ENCODE data around the gene AKAP11.

The AKAP11 gene

GRCh38 chr13:42354241-42355091 is 82.5 kb downstream of the AKAP11 start:
- Histone ChIP-seq H3K9ac (ENCODE audit: low read depth in 1 of 2, low read length in 2 of 2) (peak overlapping the region in 1 of 2 donors; percentile 2), H3K9me3 (ENCODE audit: control insufficient read depth in 2 of 2, low read length in 2 of 2) (no peaks in the 10 kb centered on the region), H3K4me3 (ENCODE audit: low read length in 2 of 2) (no peak overlapping the region), H3K27me3 (ENCODE audit: control insufficient read depth in 2 of 2, insufficient read depth in 2 of 2, low read length in 2 of 2) (no peaks in the 10 kb centered on the region), H3K36me3 (ENCODE audit: control insufficient read depth in 2 of 2, insufficient read depth in 2 of 2, low read length in 2 of 2) (no peaks in the 10 kb centered on the region), H3K27ac (ENCODE audit: low read depth in 2 of 2, low read length in 2 of 2) (no peak overlapping the region), H3K4me1 (ENCODE audit: control insufficient read depth in 2 of 2, insufficient read depth in 2 of 2, low read length in 2 of 2) (no peaks in the 10 kb centered on the region)

GRCh38 chr13:42355092-42355485 is 83.1 kb downstream of the AKAP11 start:
- H3K9me3 ChIP-seq (ENCODE audit: control insufficient read depth in 2 of 2, low read length in 2 of 2) = no peaks in the 10 kb centered on the region
- H3K27me3 ChIP-seq (ENCODE audit: control insufficient read depth in 2 of 2, insufficient read depth in 2 of 2, low read length in 2 of 2) = no peaks in the 10 kb centered on the region
- H3K27ac ChIP-seq (ENCODE audit: low read depth in 2 of 2, low read length in 2 of 2) = no peak overlapping the region
- no peaks in the 10 kb centered on the region for H3K4me1 ChIP-seq (ENCODE audit: control insufficient read depth in 2 of 2, insufficient read depth in 2 of 2, low read length in 2 of 2)
- H3K9ac ChIP-seq (ENCODE audit: low read depth in 1 of 2, low read length in 2 of 2) = no peak overlapping the region
- no peaks in the 10 kb centered on the region for H3K36me3 ChIP-seq (ENCODE audit: control insufficient read depth in 2 of 2, insufficient read depth in 2 of 2, low read length in 2 of 2)
- H3K4me3 ChIP-seq (ENCODE audit: low read length in 2 of 2) = no peak overlapping the region

GRCh38 chr13:42355491-42356183 is 83.7 kb downstream of the AKAP11 start:
- Histone ChIP-seq H3K27me3 (ENCODE audit: control insufficient read depth in 2 of 2, insufficient read depth in 2 of 2, low read length in 2 of 2) (no peaks in the 10 kb centered on the region), H3K4me3 (ENCODE audit: low read length in 2 of 2) (no peak overlapping the region), H3K9ac (ENCODE audit: low read depth in 1 of 2, low read length in 2 of 2) (no peak overlapping the region), H3K4me1 (ENCODE audit: control insufficient read depth in 2 of 2, insufficient read depth in 2 of 2, low read length in 2 of 2) (no peaks in the 10 kb centered on the region), H3K36me3 (ENCODE audit: control insufficient read depth in 2 of 2, insufficient read depth in 2 of 2, low read length in 2 of 2) (no peaks in the 10 kb centered on the region), H3K9me3 (ENCODE audit: control insufficient read depth in 2 of 2, low read length in 2 of 2) (no peaks in the 10 kb centered on the region), H3K27ac (ENCODE audit: low read depth in 2 of 2, low read length in 2 of 2) (no peak overlapping the region)

DNA sequence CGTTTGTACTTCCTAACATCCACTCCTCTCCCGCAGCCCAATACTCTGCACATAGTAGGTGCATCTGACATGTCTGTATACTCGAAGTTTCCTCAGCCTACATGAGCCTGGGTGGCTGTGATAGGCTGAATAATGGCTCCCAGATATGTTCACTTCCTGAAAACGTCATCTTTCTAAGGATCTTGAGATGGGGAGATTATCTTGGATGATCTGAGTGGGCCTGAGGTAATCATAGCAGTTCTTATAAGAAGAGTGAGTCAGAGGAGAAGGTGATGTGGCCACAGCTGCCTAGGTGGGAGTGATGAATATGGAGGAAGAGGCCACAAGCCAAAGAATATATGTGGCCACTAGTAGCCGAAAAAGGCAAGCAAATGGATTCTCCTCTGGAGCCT is 84.2 kb downstream of the AKAP11 start:
- Histone ChIP-seq H3K27ac (ENCODE audit: low read depth in 2 of 2, low read length in 2 of 2) (no peak overlapping the region), H3K27me3 (ENCODE audit: control insufficient read depth in 2 of 2, insufficient read depth in 2 of 2, low read length in 2 of 2) (no peaks in the 10 kb centered on the region), H3K9ac (ENCODE audit: low read depth in 1 of 2, low read length in 2 of 2) (no peak overlapping the region), H3K36me3 (ENCODE audit: control insufficient read depth in 2 of 2, insufficient read depth in 2 of 2, low read length in 2 of 2) (no peaks in the 10 kb centered on the region), H3K9me3 (ENCODE audit: control insufficient read depth in 2 of 2, low read length in 2 of 2) (no peaks in the 10 kb centered on the region), H3K4me3 (ENCODE audit: low read length in 2 of 2) (no peak overlapping the region), H3K4me1 (ENCODE audit: control insufficient read depth in 2 of 2, insufficient read depth in 2 of 2, low read length in 2 of 2) (no peaks in the 10 kb centered on the region)

DNA sequence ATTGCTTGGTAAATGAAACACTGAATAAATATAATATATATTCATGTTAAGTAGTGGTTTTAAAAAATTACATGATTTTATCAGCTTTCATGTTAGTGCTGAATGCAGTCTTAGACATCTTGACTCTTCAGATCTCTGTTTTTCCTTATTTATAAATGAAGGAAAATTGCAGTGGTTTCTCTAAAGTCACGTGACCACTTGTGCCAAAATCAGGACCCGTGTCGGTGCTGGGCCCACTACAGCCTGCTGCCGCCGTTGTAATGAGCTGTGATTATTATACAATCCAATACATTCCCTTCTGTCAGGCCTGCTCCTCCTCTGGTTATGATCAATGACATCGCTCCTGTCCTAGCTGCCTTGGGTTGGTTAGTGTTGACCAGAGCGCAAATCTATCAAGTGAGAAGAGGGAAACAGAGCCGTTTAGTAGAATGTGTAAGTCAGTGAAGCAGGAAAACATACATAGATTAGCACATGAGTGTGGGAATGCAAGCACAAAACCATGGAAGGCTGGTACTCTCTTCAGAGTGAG is 88.2 kb downstream of the AKAP11 start:
- no peaks in the 10 kb centered on the region for H3K9me3 ChIP-seq (ENCODE audit: control insufficient read depth in 2 of 2, low read length in 2 of 2)
- no peaks in the 10 kb centered on the region for H3K4me1 ChIP-seq (ENCODE audit: control insufficient read depth in 2 of 2, insufficient read depth in 2 of 2, low read length in 2 of 2)
- no peaks in the 10 kb centered on the region for H3K36me3 ChIP-seq (ENCODE audit: control insufficient read depth in 2 of 2, insufficient read depth in 2 of 2, low read length in 2 of 2)

DNA sequence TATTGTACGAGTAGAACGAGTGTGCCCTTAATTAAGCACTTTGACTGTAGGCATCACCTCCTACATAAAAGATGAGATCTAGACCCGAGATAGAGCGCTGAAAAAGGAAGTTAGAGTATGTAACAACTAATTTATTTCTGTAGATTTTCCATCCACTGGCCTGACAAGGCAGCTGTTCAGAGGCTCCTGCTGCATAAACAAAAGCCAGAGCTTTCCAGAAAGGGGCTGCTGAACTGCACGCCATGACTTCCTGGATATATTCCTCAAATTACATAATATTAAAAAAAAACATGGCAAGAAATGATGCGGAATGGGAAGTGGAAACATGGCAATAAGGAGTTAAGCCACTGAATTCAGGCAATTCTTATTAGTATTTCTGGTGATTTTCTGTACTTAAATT is 89.7 kb downstream of the AKAP11 start:
- Histone ChIP-seq H3K27me3 (ENCODE audit: control insufficient read depth in 2 of 2, insufficient read depth in 2 of 2, low read length in 2 of 2) (no peaks in the 10 kb centered on the region), H3K36me3 (ENCODE audit: control insufficient read depth in 2 of 2, insufficient read depth in 2 of 2, low read length in 2 of 2) (no peaks in the 10 kb centered on the region)

More for the DNA sequence above, 88.2 kb downstream of the AKAP11 start:
- Histone ChIP-seq H3K4me3 (ENCODE audit: low read length in 2 of 2) (no peak overlapping the region), H3K27ac (ENCODE audit: low read depth in 2 of 2, low read length in 2 of 2) (no peak overlapping the region), H3K27me3 (ENCODE audit: control insufficient read depth in 2 of 2, insufficient read depth in 2 of 2, low read length in 2 of 2) (no peaks in the 10 kb centered on the region), H3K9ac (ENCODE audit: low read depth in 1 of 2, low read length in 2 of 2) (no peak overlapping the region)

GRCh38 chr13:42363941-42364612 is 92.1 kb downstream of the AKAP11 start:
- no peaks in the 10 kb centered on the region for H3K4me1 ChIP-seq (ENCODE audit: control insufficient read depth in 2 of 2, insufficient read depth in 2 of 2, low read length in 2 of 2)
- no peaks in the 10 kb centered on the region for H3K27me3 ChIP-seq (ENCODE audit: control insufficient read depth in 2 of 2, insufficient read depth in 2 of 2, low read length in 2 of 2)
- H3K36me3 ChIP-seq (ENCODE audit: control insufficient read depth in 2 of 2, insufficient read depth in 2 of 2, low read length in 2 of 2) = no peaks in the 10 kb centered on the region

More for the DNA sequence above, 89.7 kb downstream of the AKAP11 start:
- no peaks in the 10 kb centered on the region for H3K4me1 ChIP-seq (ENCODE audit: control insufficient read depth in 2 of 2, insufficient read depth in 2 of 2, low read length in 2 of 2)
- no peak overlapping the region for H3K9ac ChIP-seq (ENCODE audit: low read depth in 1 of 2, low read length in 2 of 2)
- no peaks in the 10 kb centered on the region for H3K9me3 ChIP-seq (ENCODE audit: control insufficient read depth in 2 of 2, low read length in 2 of 2)
- H3K4me3 ChIP-seq (ENCODE audit: low read length in 2 of 2) = no peak overlapping the region
- H3K27ac ChIP-seq (ENCODE audit: low read depth in 2 of 2, low read length in 2 of 2) = no peak overlapping the region

GRCh38 chr13:42364613-42365000 is 92.7 kb downstream of the AKAP11 start:
- no peak overlapping the region for H3K9ac ChIP-seq (ENCODE audit: low read depth in 1 of 2, low read length in 2 of 2)
- no peaks in the 10 kb centered on the region for H3K27me3 ChIP-seq (ENCODE audit: control insufficient read depth in 2 of 2, insufficient read depth in 2 of 2, low read length in 2 of 2)
- H3K27ac ChIP-seq (ENCODE audit: low read depth in 2 of 2, low read length in 2 of 2) = no peak overlapping the region
- no peaks in the 10 kb centered on the region for H3K4me1 ChIP-seq (ENCODE audit: control insufficient read depth in 2 of 2, insufficient read depth in 2 of 2, low read length in 2 of 2)
- H3K9me3 ChIP-seq (ENCODE audit: control insufficient read depth in 2 of 2, low read length in 2 of 2) = no peaks in the 10 kb centered on the region
- no peak overlapping the region for H3K4me3 ChIP-seq (ENCODE audit: low read length in 2 of 2)
- no peaks in the 10 kb centered on the region for H3K36me3 ChIP-seq (ENCODE audit: control insufficient read depth in 2 of 2, insufficient read depth in 2 of 2, low read length in 2 of 2)

More at GRCh38 chr13:42363941-42364612, 92.1 kb downstream of the AKAP11 start:
- Histone ChIP-seq H3K4me3 (ENCODE audit: low read length in 2 of 2) (no peak overlapping the region), H3K27ac (ENCODE audit: low read depth in 2 of 2, low read length in 2 of 2) (no peak overlapping the region), H3K9me3 (ENCODE audit: control insufficient read depth in 2 of 2, low read length in 2 of 2) (no peaks in the 10 kb centered on the region), H3K9ac (ENCODE audit: low read depth in 1 of 2, low read length in 2 of 2) (no peak overlapping the region)

GRCh38 chr13:42367831-42368230 is 95.9 kb downstream of the AKAP11 start:
- no peaks in the 10 kb centered on the region for H3K4me1 ChIP-seq (ENCODE audit: control insufficient read depth in 2 of 2, insufficient read depth in 2 of 2, low read length in 2 of 2)
- no peaks in the 10 kb centered on the region for H3K9me3 ChIP-seq (ENCODE audit: control insufficient read depth in 2 of 2, low read length in 2 of 2)
- H3K27me3 ChIP-seq (ENCODE audit: control insufficient read depth in 2 of 2, insufficient read depth in 2 of 2, low read length in 2 of 2) = no peaks in the 10 kb centered on the region

More at GRCh38 chr13:42367831-42368230, 95.9 kb downstream of the AKAP11 start:
- H3K27ac ChIP-seq (ENCODE audit: low read depth in 2 of 2, low read length in 2 of 2) = no peak overlapping the region
- H3K9ac ChIP-seq (ENCODE audit: low read depth in 1 of 2, low read length in 2 of 2) = no peak overlapping the region
- H3K36me3 ChIP-seq (ENCODE audit: control insufficient read depth in 2 of 2, insufficient read depth in 2 of 2, low read length in 2 of 2) = no peaks in the 10 kb centered on the region
- no peak overlapping the region for H3K4me3 ChIP-seq (ENCODE audit: low read length in 2 of 2)
